Rectal smooth muscle tissue (tissue), 1 donor: ENCODE data around the gene KDM5C.

Experiments used
- H3K27ac ChIP-seq: one replicate; pipeline ENCODE4 v1.7.0; 2013; ENCODE audit warnings: low read depth, low read length, inconsistent platforms
- H3K27me3 ChIP-seq: one replicate; pipeline ENCODE4 v1.7.0; 2013; ENCODE audit warnings: low read length; ENCODE audit not compliant: control insufficient read depth, insufficient read depth
- H3K36me3 ChIP-seq: one replicate; pipeline ENCODE4 v1.7.0; 2013; ENCODE audit warnings: low read length; ENCODE audit not compliant: control insufficient read depth, insufficient read depth
- H3K4me1 ChIP-seq: one replicate; pipeline ENCODE4 v1.7.0; 2013; ENCODE audit warnings: low read length; ENCODE audit not compliant: control insufficient read depth, insufficient read depth
- H3K4me3 ChIP-seq: one replicate; pipeline ENCODE4 v1.7.0; 2013; ENCODE audit warnings: low read length
- H3K9ac ChIP-seq: one replicate; pipeline ENCODE4 v1.7.0; 2013; ENCODE audit warnings: low read length

KDM5C gene

GRCh38 chrX:53160297-53160983, 64.6 kb downstream of the KDM5C start:
- Histone ChIP-seq H3K4me1 (no peaks in the 10 kb centered on the region), H3K36me3 (no peaks in the 10 kb centered on the region), H3K27me3 (no peaks in the 10 kb centered on the region), H3K9ac (no peak overlapping the region), H3K4me3 (no peak overlapping the region), H3K27ac (no peak overlapping the region)

DNA sequence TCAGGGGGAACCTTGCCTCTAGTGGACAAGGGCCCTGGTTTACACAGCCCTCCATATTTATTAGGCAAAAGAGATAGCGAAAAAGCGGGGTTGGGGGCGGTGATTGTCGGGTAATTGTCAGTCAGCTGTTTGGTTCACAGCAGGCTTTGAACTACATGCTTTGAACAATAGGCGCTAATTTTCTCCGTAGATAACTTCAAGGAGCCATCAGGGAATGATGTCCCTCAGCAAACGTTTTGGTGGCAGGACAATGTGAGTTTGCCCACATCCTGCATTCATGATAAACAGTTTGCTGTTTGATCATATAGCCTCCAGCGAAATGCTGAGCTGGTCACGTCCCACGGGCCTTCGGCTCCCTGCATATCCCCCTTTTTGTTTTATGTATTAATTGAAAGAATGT, 65.8 kb downstream of the KDM5C start:
- no peak overlapping the region for H3K4me3 ChIP-seq
- no peaks in the 10 kb centered on the region for H3K27me3 ChIP-seq
- no peak overlapping the region for H3K27ac ChIP-seq
- no peak overlapping the region for H3K9ac ChIP-seq
- no peaks in the 10 kb centered on the region for H3K36me3 ChIP-seq
- H3K4me1 ChIP-seq, result no peaks in the 10 kb centered on the region

DNA sequence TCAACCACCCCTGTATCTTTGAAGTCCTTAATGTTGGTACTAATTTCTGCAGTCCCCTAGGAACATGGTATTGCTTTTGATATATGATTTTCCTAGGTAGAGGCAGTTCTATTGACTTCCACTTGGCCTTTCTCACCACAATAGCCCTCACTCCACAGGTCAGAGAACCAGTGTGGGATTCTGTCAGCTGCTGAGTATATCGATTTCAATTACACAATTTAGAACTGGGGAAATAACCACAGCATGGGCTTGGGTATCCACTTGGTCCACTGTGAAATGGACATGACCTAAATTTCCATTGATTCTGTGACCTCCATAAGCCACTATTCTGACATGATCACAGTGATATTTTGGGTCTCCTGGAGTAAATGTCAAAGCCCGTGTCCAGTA, 68.8 kb downstream of the KDM5C start:
- Histone ChIP-seq H3K27me3 (no peaks in the 10 kb centered on the region), H3K4me3 (no peak overlapping the region), H3K9ac (no peak overlapping the region), H3K36me3 (no peaks in the 10 kb centered on the region), H3K27ac (no peak overlapping the region), H3K4me1 (no peaks in the 10 kb centered on the region)

GRCh38 chrX:53155512-53156206, 69.3 kb downstream of the KDM5C start:
- no peaks in the 10 kb centered on the region for H3K36me3 ChIP-seq
- H3K4me3 ChIP-seq, result no peak overlapping the region
- H3K9ac ChIP-seq, result no peak overlapping the region
- no peaks in the 10 kb centered on the region for H3K27me3 ChIP-seq
- H3K27ac ChIP-seq, result no peak overlapping the region
- no peaks in the 10 kb centered on the region for H3K4me1 ChIP-seq

GRCh38 chrX:53153581-53153980, 71.4 kb downstream of the KDM5C start:
- Histone ChIP-seq H3K27ac (no peak overlapping the region), H3K36me3 (no peaks in the 10 kb centered on the region), H3K4me1 (no peaks in the 10 kb centered on the region), H3K27me3 (no peaks in the 10 kb centered on the region), H3K4me3 (no peak overlapping the region), H3K9ac (no peak overlapping the region)
